SK-N-SH treated with all-trans-retinoic acid at 6 μM for 48 hours (cell line): ENCODE measurements around the gene BOC.

Experiments used
- ATAC-seq: fragments of 200-7000 bp; cut with Tn5 transposase; 3 replicates; pipeline ENCODE4 v1.9.1; 2020; ENCODE audit warnings: mild to moderate bottlenecking, moderate library complexity
- ARNTL ChIP-seq: fragments of 450-650 bp; formaldehyde crosslinking; IDR thresholded peaks from 2 replicates; pipeline ENCODE4 v1.5.0; 2020; ENCODE audit warnings: low read depth, mild to moderate bottlenecking, moderate library complexity, borderline replicate concordance
- CSDC2 ChIP-seq: fragments of 250-450 bp; sonication (Bioruptor Pico); IDR thresholded peaks from 2 replicates; pipeline ENCODE4 v1.5.0; 2020; ENCODE audit warnings: mild to moderate bottlenecking, moderate library complexity
- ESRRG ChIP-seq: fragments of 250-450 bp; sonication (Bioruptor Pico); IDR thresholded peaks from 2 replicates; pipeline ENCODE4 v1.6.1; 2021; ENCODE audit warnings: mild to moderate bottlenecking
- GLIS3 ChIP-seq: fragments of 250-450 bp; sonication (Bioruptor Pico); IDR thresholded peaks from 2 replicates; pipeline ENCODE4 v1.5.0; 2020; ENCODE audit warnings: mild to moderate bottlenecking, moderate library complexity
- ISL1 ChIP-seq: fragments of 250-450 bp; sonication (Bioruptor Pico); IDR thresholded peaks from 2 replicates; pipeline ENCODE4 v2.1.2; 2022; ENCODE audit warnings: mild to moderate bottlenecking, moderate library complexity
- OSR1 ChIP-seq: fragments of 250-450 bp; sonication (Bioruptor Pico); IDR thresholded peaks from 2 replicates; pipeline ENCODE4 v1.8.0; 2022; ENCODE audit warnings: moderate library complexity, mild to moderate bottlenecking, inconsistent platforms
- PATZ1 ChIP-seq: fragments of 250-450 bp; sonication (Bioruptor Pico); IDR thresholded peaks from 2 replicates; pipeline ENCODE4 v1.8.0; 2020; ENCODE audit warnings: mild to moderate bottlenecking, moderate library complexity, borderline replicate concordance
- PPARA ChIP-seq: fragments of 250-450 bp; sonication (Bioruptor Pico); IDR thresholded peaks from 2 replicates; pipeline ENCODE4 v1.5.0; 2020; ENCODE audit warnings: mild to moderate bottlenecking, borderline replicate concordance
- RARB ChIP-seq: fragments of 250-450 bp; sonication (Bioruptor Pico); IDR thresholded peaks from 2 replicates; pipeline ENCODE4 v1.8.0; 2021; ENCODE audit warnings: mild to moderate bottlenecking, moderate library complexity
- SNAI2 ChIP-seq: fragments of 250-450 bp; sonication (Bioruptor Pico); IDR thresholded peaks from 2 replicates; pipeline ENCODE4 v1.5.0; 2020; ENCODE audit warnings: mild to moderate bottlenecking, moderate library complexity
- TCF4 ChIP-seq: fragments of 250-450 bp; sonication (Bioruptor Pico); IDR thresholded peaks from 2 replicates; pipeline ENCODE4 v1.8.0; 2021; ENCODE audit warnings: mild to moderate bottlenecking, moderate library complexity, borderline replicate concordance
- TOX ChIP-seq: fragments of 250-450 bp; sonication (Bioruptor Pico); IDR thresholded peaks from 2 replicates; pipeline ENCODE4 v1.8.0; 2021; ENCODE audit warnings: mild to moderate bottlenecking, moderate library complexity, borderline replicate concordance
- TSHZ2 ChIP-seq: fragments of 250-450 bp; sonication (Bioruptor Pico); IDR thresholded peaks from 2 replicates; pipeline ENCODE4 v1.5.0; 2020; ENCODE audit warnings: mild to moderate bottlenecking, moderate library complexity
- ZC3H10 ChIP-seq: fragments of 250-450 bp; sonication (Bioruptor Pico); IDR thresholded peaks from 2 replicates; pipeline ENCODE4 v1.5.1; 2021; ENCODE audit warnings: mild to moderate bottlenecking, moderate library complexity
- ZFP3 ChIP-seq: fragments of 250-450 bp; sonication (Bioruptor Pico); IDR thresholded peaks from 2 replicates; pipeline ENCODE4 v1.5.0; 2020; ENCODE audit warnings: mild to moderate bottlenecking, moderate library complexity
- ZFP30 ChIP-seq: fragments of 450-650 bp; formaldehyde crosslinking; IDR thresholded peaks from 2 replicates; pipeline ENCODE4 v1.5.0; 2022; ENCODE audit warnings: mild to moderate bottlenecking, moderate library complexity
- ZNF565 ChIP-seq: fragments of 450-650 bp; formaldehyde crosslinking; conservative IDR thresholded peaks from 2 replicates; pipeline ENCODE4 v1.5.0; 2020; ENCODE audit warnings: low read depth, mild to moderate bottlenecking, moderate library complexity
- ZNF70 ChIP-seq: fragments of 450-650 bp; formaldehyde crosslinking; IDR thresholded peaks from 2 replicates; pipeline ENCODE4 v1.5.0; 2020; ENCODE audit warnings: mild to moderate bottlenecking, moderate library complexity
- TF ChIP-seq, protein P1 (sequence below): fragments of 250-450 bp; sonication (Bioruptor Pico); IDR thresholded peaks from 2 replicates; pipeline ENCODE4 v1.5.1; 2020; ENCODE audit warnings: low read depth, mild to moderate bottlenecking, moderate library complexity
- TF ChIP-seq, protein P2 (sequence below): fragments of 250-450 bp; sonication (Bioruptor Pico); IDR thresholded peaks from 2 replicates; pipeline ENCODE4 v1.8.0; 2021; ENCODE audit warnings: low read depth, mild to moderate bottlenecking, moderate library complexity, borderline replicate concordance

BOC gene

DNA sequence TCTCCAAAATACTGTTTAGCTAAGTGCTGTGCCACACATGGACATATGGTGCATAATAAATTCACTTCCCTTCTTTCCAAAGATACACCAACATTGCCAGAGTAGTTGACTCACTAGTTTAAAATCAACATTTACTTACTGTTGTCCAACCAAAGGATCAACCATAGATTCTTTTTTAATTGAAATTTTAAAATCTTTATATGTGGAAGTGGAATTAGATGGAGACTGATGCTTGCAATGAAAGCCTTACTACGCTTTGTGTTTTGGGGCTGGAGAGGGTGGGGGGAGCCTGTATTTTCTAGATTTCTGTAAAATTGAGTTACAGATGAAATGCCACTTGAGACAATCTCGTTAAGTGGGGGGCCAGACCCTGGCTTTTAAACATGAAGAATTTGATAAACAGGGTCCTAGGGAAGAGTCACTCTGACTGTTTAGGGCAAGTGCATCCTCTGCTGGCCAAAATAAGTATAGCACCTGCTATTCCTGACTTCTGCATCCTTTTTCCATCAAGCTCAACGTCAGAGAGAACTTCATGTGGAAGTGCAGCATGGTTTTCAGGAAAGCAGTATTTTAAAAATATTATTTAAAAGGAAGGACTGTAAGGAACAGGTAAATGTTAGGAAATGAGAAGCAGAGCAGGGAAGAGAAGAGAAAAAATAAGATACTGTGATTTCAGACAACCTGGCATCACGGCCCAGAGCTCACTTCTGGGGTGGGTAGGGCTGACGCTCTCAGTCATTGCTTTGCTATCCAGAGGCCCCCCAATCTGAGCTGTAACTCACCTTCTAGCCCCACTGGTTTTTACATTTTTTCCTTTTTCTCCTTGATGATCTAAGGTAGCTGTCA, 76.7 kb downstream of the BOC start:
- peak; percentile 69 for ATAC-seq
- no peak for TF ChIP-seq PPARA (CRISPR knock-in tag)
- TF ChIP-seq ESRRG (CRISPR knock-in tag): no peak
- TF ChIP-seq, protein P1, sequence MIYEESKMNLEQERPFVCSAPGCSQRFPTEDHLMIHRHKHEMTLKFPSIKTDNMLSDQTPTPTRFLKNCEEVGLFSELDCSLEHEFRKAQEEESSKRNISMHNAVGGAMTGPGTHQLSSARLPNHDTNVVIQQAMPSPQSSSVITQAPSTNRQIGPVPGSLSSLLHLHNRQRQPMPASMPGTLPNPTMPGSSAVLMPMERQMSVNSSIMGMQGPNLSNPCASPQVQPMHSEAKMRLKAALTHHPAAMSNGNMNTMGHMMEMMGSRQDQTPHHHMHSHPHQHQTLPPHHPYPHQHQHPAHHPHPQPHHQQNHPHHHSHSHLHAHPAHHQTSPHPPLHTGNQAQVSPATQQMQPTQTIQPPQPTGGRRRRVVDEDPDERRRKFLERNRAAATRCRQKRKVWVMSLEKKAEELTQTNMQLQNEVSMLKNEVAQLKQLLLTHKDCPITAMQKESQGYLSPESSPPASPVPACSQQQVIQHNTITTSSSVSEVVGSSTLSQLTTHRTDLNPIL (CRISPR knock-in tag): no peak
- no peak for TF ChIP-seq OSR1
- TF ChIP-seq ISL1 (CRISPR knock-in tag): no peak
- TF ChIP-seq TCF4 (CRISPR knock-in tag): no peak
- TF ChIP-seq SNAI2 (CRISPR knock-in tag): no peak
- no peak for TF ChIP-seq PATZ1 (CRISPR knock-in tag)
- TF ChIP-seq, protein P2, sequence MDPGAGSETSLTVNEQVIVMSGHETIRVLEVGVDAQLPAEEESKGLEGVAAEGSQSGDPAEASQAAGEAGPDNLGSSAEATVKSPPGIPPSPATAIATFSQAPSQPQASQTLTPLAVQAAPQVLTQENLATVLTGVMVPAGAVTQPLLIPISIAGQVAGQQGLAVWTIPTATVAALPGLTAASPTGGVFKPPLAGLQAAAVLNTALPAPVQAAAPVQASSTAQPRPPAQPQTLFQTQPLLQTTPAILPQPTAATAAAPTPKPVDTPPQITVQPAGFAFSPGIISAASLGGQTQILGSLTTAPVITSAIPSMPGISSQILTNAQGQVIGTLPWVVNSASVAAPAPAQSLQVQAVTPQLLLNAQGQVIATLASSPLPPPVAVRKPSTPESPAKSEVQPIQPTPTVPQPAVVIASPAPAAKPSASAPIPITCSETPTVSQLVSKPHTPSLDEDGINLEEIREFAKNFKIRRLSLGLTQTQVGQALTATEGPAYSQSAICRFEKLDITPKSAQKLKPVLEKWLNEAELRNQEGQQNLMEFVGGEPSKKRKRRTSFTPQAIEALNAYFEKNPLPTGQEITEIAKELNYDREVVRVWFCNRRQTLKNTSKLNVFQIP (CRISPR knock-in tag): no peak
- no peak for TF ChIP-seq ZFP30
- no peak for TF ChIP-seq GLIS3 (CRISPR knock-in tag)
- TF ChIP-seq ARNTL: no peak
- no peak for TF ChIP-seq CSDC2 (CRISPR knock-in tag)
- no peak for TF ChIP-seq ZFP3 (CRISPR knock-in tag)
- no peak for TF ChIP-seq ZNF70 (CRISPR knock-in tag)
- no peak for TF ChIP-seq RARB
- no peak for TF ChIP-seq ZC3H10 (CRISPR knock-in tag)
- no peak for TF ChIP-seq TSHZ2 (CRISPR knock-in tag)
- TF ChIP-seq ZNF565 (CRISPR knock-in tag): no peak

- TF ChIP-seq, protein P1 (CRISPR knock-in tag): no peak
- no peak for TF ChIP-seq SNAI2 (CRISPR knock-in tag)
- TF ChIP-seq, protein P2 (CRISPR knock-in tag): no peak
- no peak for TF ChIP-seq TOX (CRISPR knock-in tag)
- TF ChIP-seq ESRRG (CRISPR knock-in tag): no peak
- no peak for TF ChIP-seq PPARA (CRISPR knock-in tag)
- no peak for TF ChIP-seq ARNTL
- no peak for TF ChIP-seq ZFP30
- no peak for TF ChIP-seq CSDC2 (CRISPR knock-in tag)
- TF ChIP-seq ZC3H10 (CRISPR knock-in tag): no peak
- TF ChIP-seq ZNF565 (CRISPR knock-in tag): no peak
- no peak for ATAC-seq
Observed at GRCh38 chr3:113288881-113289280, 77.5 kb downstream of the BOC start.
